Cardiac fibroblast (primary cell): ENCODE results near the gene CTNNA1.
A peak's percentile ranks its signal among the peaks of the same experiment; 100 is the strongest.
"Not testable (repeated sequence)": the region's sequence is repeated elsewhere in the genome, so short reads cannot be mapped to it uniquely, and the experiment has no call there.

Experiments
- DNase-seq, 2 donors: peaks; one replicate each; pipeline versions ENCODE4 v3.0.0 to v3.0.0-alpha.2; 2010; ENCODE audit warnings: low read depth in 2 of 2
- H3K4me3 ChIP-seq, 2 donors: replicated peaks in 1 of 2; 1 replicate in 1 of 2; 2 replicates in 1 of 2; pipeline ENCODE4 v1.5.1; 2011; ENCODE audit warnings: low read depth in 2 of 2, low read length in 2 of 2, mild to moderate bottlenecking in 2 of 2, moderate library complexity in 1 of 2
- CTCF ChIP-seq: IDR thresholded peaks from one replicate; pipeline ENCODE4 v1.5.1; 2011; ENCODE audit warnings: low read depth, mild to moderate bottlenecking, low read length, inconsistent platforms

Gene CTNNA1

GRCh38 chr5:138762110-138762509, 8.9 kb downstream of the CTNNA1 start:
- TF ChIP-seq CTCF: no peak
- DNase-seq: no peak
- H3K4me3 ChIP-seq: no peak overlapping the region

GRCh38 chr5:138763037-138763778, 10.0 kb downstream of the CTNNA1 start:
- DNase-seq: no peak
- no peak overlapping the region for H3K4me3 ChIP-seq

GRCh38 chr5:138770291-138770690, 17.1 kb downstream of the CTNNA1 start:
- TF ChIP-seq CTCF: no peak
- DNase-seq: no peak

More at GRCh38 chr5:138763037-138763778, 10.0 kb downstream of the CTNNA1 start:
- no peak for TF ChIP-seq CTCF

GRCh38 chr5:138770977-138771376, 17.8 kb downstream of the CTNNA1 start:
- no peak overlapping the region for H3K4me3 ChIP-seq
- TF ChIP-seq CTCF: no peak
- DNase-seq: no peak

More at GRCh38 chr5:138770291-138770690, 17.1 kb downstream of the CTNNA1 start:
- no peak overlapping the region for H3K4me3 ChIP-seq

- no peak overlapping the region for H3K4me3 ChIP-seq
- DNase-seq: peak in 1 of 2 donors; percentile 22
- no peak for TF ChIP-seq CTCF
Observed at GRCh38 chr5:138772986-138773594, 19.9 kb downstream of the CTNNA1 start.

GRCh38 chr5:138773624-138774023, 20.4 kb downstream of the CTNNA1 start:
- not testable (repeated sequence) for DNase-seq

GRCh38 chr5:138775034-138775433, 21.8 kb downstream of the CTNNA1 start:
- TF ChIP-seq CTCF: no peak
- H3K4me3 ChIP-seq: no peak overlapping the region
- DNase-seq: no peak

More at GRCh38 chr5:138773624-138774023, 20.4 kb downstream of the CTNNA1 start:
- not testable (repeated sequence) for H3K4me3 ChIP-seq
